HEK293T (cell line): ENCODE measurements around the gene HNRNPLL.

Source experiments
- ARNT ChIP-seq: fragments of 450-650 bp; IDR thresholded peaks from 2 replicates; pipeline ENCODE4 v1.6.1; 2017; ENCODE audit warnings: mild to moderate bottlenecking
- BHLHE40 ChIP-seq: fragments of 450-650 bp; IDR thresholded peaks from 2 replicates; pipeline ENCODE4 v1.6.1; 2016; ENCODE audit warnings: mild to moderate bottlenecking, moderate library complexity, borderline replicate concordance
- CTBP1 ChIP-seq: fragments of 450-650 bp; IDR thresholded peaks from 2 replicates; pipeline ENCODE4 v1.6.1; 2016; ENCODE audit warnings: borderline replicate concordance
- ELF4 ChIP-seq: fragments of 450-650 bp; IDR thresholded peaks from 2 replicates; pipeline ENCODE4 v1.6.1; 2017; ENCODE audit warnings: antibody characterized with exemption
- FOXA1 ChIP-seq: fragments of 450-650 bp; IDR thresholded peaks from 2 replicates; pipeline ENCODE4 v1.6.1; 2016; ENCODE audit warnings: mild to moderate bottlenecking
- FOXK2 ChIP-seq: fragments of 450-650 bp; IDR thresholded peaks from 2 replicates; pipeline ENCODE4 v1.6.1; 2016; ENCODE audit warnings: mild to moderate bottlenecking
- FOXM1 ChIP-seq: fragments of 450-650 bp; IDR thresholded peaks from 2 replicates; pipeline ENCODE4 v1.6.1; 2017; ENCODE audit warnings: mild to moderate bottlenecking, borderline replicate concordance
- L3MBTL2 ChIP-seq: fragments of 450-650 bp; conservative IDR thresholded peaks from 2 replicates; pipeline ENCODE4 v1.6.1; 2016; ENCODE audit warnings: mild to moderate bottlenecking
- LEF1 ChIP-seq: fragments of 450-650 bp; IDR thresholded peaks from 2 replicates; pipeline ENCODE4 v1.6.1; 2017; ENCODE audit warnings: mild to moderate bottlenecking, borderline replicate concordance
- NFRKB ChIP-seq: fragments of 450-650 bp; IDR thresholded peaks from 2 replicates; pipeline ENCODE4 v1.6.1; 2016; ENCODE audit warnings: mild to moderate bottlenecking, moderate library complexity
- PKNOX1 ChIP-seq: fragments of 450-650 bp; IDR thresholded peaks from 2 replicates; pipeline ENCODE4 v1.6.1; 2016
- SP1 ChIP-seq: fragments of 450-650 bp; IDR thresholded peaks from 2 replicates; pipeline ENCODE4 v1.6.1; 2017
- TARDBP ChIP-seq: fragments of 450-650 bp; IDR thresholded peaks from 2 replicates; pipeline ENCODE4 v1.6.1; 2016
- ZNF384 ChIP-seq: fragments of 450-650 bp; IDR thresholded peaks from 2 replicates; pipeline ENCODE4 v1.6.1; 2016

GRCh38 chr2:38547791-38548190, 54.9 kb downstream of the HNRNPLL start:
- TF ChIP-seq FOXA1 (no peak), SP1 (no peak), TARDBP (no peak), ARNT (no peak), ZNF384 (no peak), NFRKB (no peak), FOXK2 (no peak), LEF1 (no peak), BHLHE40 (no peak), L3MBTL2 (no peak), PKNOX1 (no peak), ELF4 (no peak), CTBP1 (no peak), FOXM1 (no peak)
